GM12892 (cell line): ENCODE results near the gene SMIM9.

Experiments
- POLR2A ChIP-seq: IDR thresholded peaks from 2 replicates; pipeline ENCODE4 v1.6.1; 2011; ENCODE audit warnings: low read depth, low read length, control low read depth
- POLR2AphosphoS5 ChIP-seq: IDR thresholded peaks from 2 replicates; pipeline ENCODE4 v1.6.1; 2011; ENCODE audit warnings: low read depth, low read length, control low read depth
- TAF1 ChIP-seq: IDR thresholded peaks from 2 replicates; pipeline ENCODE4 v1.6.1; 2011; ENCODE audit warnings: low read depth, mild to moderate bottlenecking, control low read depth, low read length, borderline replicate concordance

DNA sequence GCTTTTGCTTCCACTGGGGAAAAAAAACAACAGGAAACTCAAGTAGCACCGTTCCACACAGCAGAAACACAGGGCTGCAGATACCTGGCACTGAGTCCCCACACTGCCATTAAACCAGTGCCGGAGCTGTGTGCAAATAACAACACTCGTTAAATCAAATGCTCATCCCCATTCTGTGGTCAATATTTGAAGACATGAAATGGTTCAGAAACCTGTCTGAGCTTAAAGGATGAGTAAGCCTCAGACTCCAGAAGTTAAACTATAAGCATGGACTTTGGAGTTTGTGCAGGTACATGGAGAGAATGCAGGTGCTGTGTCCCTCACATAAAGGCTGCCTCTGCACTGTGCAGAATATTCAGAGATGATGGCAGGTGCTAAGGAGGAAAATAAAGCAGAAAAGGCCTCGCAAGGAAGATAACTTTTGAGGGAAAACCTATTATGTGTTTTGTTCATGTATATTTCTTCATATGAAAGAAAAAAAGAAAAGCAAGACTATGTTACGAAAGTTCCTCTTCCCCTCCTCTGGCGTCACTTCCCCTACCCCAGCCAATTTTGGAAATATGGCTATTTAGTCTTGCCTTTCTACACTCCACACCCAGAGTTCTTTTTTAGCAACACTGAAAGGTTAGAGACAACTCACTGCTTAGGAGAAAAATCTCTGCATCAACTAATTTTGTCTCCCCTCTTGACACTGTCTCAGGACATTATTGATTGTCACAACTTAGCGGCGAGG, 33.8 kb downstream of the SMIM9 start:
- TF ChIP-seq TAF1 (no peak), POLR2A (no peak), POLR2AphosphoS5 (no peak)
